H9 (cell line): ENCODE measurements around the gene BTBD19. TPM values are rescaled to one million over a fixed set of nuclear protein-coding genes. Genes with fewer than 3 reads are reported as not detected.

Experiments
- DNase-seq: peaks from one replicate; pipeline ENCODE4 v3.0.0-alpha.2; 2017
- H2AFZ ChIP-seq: one replicate; pipeline ENCODE4 v1.6.1; 2013; ENCODE audit warnings: mild to moderate bottlenecking, low read length, control low read depth, moderate library complexity
- H2AK5ac ChIP-seq: 2 replicates; pipeline ENCODE4 v1.6.1; 2013; ENCODE audit warnings: low read length, control low read depth, mixed read lengths; ENCODE audit not compliant: insufficient read length
- H2BK120ac ChIP-seq: one replicate; pipeline ENCODE4 v1.6.1; 2013; ENCODE audit warnings: low read depth, mild to moderate bottlenecking, low read length, control low read depth, inconsistent platforms; ENCODE audit not compliant: poor library complexity, severe bottlenecking
- H2BK12ac ChIP-seq: 2 replicates; pipeline ENCODE4 v1.6.1; 2013; ENCODE audit warnings: low read length, control low read depth, mixed read lengths, low read depth; ENCODE audit not compliant: insufficient read length
- H2BK15ac ChIP-seq: 2 replicates; pipeline ENCODE4 v1.6.1; 2013; ENCODE audit warnings: low read depth, low read length, control low read depth
- H2BK20ac ChIP-seq: one replicate; pipeline ENCODE4 v1.6.1; 2013; ENCODE audit warnings: low read depth, mild to moderate bottlenecking, low read length, control low read depth, inconsistent platforms; ENCODE audit not compliant: poor library complexity, severe bottlenecking
- H2BK5ac ChIP-seq: 2 replicates; pipeline ENCODE4 v1.6.1; 2013; ENCODE audit warnings: low read length, control low read depth, mixed read lengths; ENCODE audit not compliant: insufficient read length
- H3K14ac ChIP-seq: 2 replicates; pipeline ENCODE4 v1.6.1; 2013; ENCODE audit warnings: low read length, control low read depth; ENCODE audit not compliant: insufficient read depth
- H3K18ac ChIP-seq: 2 replicates; pipeline ENCODE4 v1.6.1; 2013; ENCODE audit warnings: low read depth, mild to moderate bottlenecking, mixed read lengths, low read length, control low read depth; ENCODE audit not compliant: insufficient read length
- H3K23ac ChIP-seq: 2 replicates; pipeline ENCODE4 v1.6.1; 2013; ENCODE audit warnings: low read length, control low read depth, mixed read lengths, low read depth; ENCODE audit not compliant: insufficient read length
- H3K23me2 ChIP-seq: 2 replicates; pipeline ENCODE4 v1.6.1; 2013; ENCODE audit warnings: low read depth, mild to moderate bottlenecking, mixed read lengths, low read length, control low read depth; ENCODE audit not compliant: insufficient read length, poor library complexity, severe bottlenecking
- H3K27ac ChIP-seq: 2 replicates; pipeline ENCODE4 v1.5.1; 2013; ENCODE audit warnings: low read length, control low read depth, mixed read lengths, low read depth; ENCODE audit not compliant: insufficient read length
- H3K27me3 ChIP-seq: 2 replicates; pipeline ENCODE4 v1.6.1; 2013; ENCODE audit warnings: low read length, control low read depth, inconsistent platforms; ENCODE audit not compliant: insufficient read depth
- H3K4ac ChIP-seq: 2 replicates; pipeline ENCODE4 v1.6.1; 2013; ENCODE audit warnings: low read depth, mild to moderate bottlenecking, control low read depth, inconsistent platforms, low read length, moderate library complexity
- H3K4me1 ChIP-seq: 2 replicates; pipeline ENCODE4 v1.6.1; 2013; ENCODE audit warnings: low read length, control low read depth, inconsistent platforms; ENCODE audit not compliant: insufficient read depth
- H3K4me2 ChIP-seq: 2 replicates; pipeline ENCODE4 v1.6.1; 2013; ENCODE audit warnings: low read length, control low read depth, mixed read lengths; ENCODE audit not compliant: insufficient read length, insufficient read depth
- H3K56ac ChIP-seq: 2 replicates; pipeline ENCODE4 v1.6.1; 2013; ENCODE audit warnings: low read depth, mild to moderate bottlenecking, mixed read lengths, low read length, control low read depth; ENCODE audit not compliant: insufficient read length
- H3K79me1 ChIP-seq: 2 replicates; pipeline ENCODE4 v1.6.1; 2013; ENCODE audit warnings: low read depth, mild to moderate bottlenecking, moderate library complexity, low read length, control low read depth, inconsistent platforms; ENCODE audit not compliant: insufficient read depth, poor library complexity, severe bottlenecking
- H3K79me2 ChIP-seq: 2 replicates; pipeline ENCODE4 v1.6.1; 2013; ENCODE audit warnings: low read length, control low read depth, inconsistent platforms; ENCODE audit not compliant: insufficient read depth
- H3K9ac ChIP-seq: 2 replicates; pipeline ENCODE4 v1.6.1; 2013; ENCODE audit warnings: low read length, control low read depth, mixed read lengths; ENCODE audit not compliant: insufficient read length; ENCODE audit errors: extremely low read depth
- H3K9me3 ChIP-seq: one replicate; pipeline ENCODE4 v1.6.1; 2013; ENCODE audit warnings: low read depth, low read length, inconsistent platforms; ENCODE audit not compliant: control insufficient read depth
- H3T11ph ChIP-seq: one replicate; pipeline ENCODE4 v1.6.1; 2013; ENCODE audit warnings: mild to moderate bottlenecking, low read length, control low read depth, inconsistent platforms
- H4K20me1 ChIP-seq: one replicate; pipeline ENCODE4 v1.6.1; 2013; ENCODE audit not compliant: control insufficient read depth, insufficient read length, insufficient read depth
- H4K5ac ChIP-seq: 2 replicates; pipeline ENCODE4 v1.6.1; 2013; ENCODE audit warnings: low read depth, mild to moderate bottlenecking, mixed read lengths, low read length, control low read depth; ENCODE audit not compliant: insufficient read length
- H4K8ac ChIP-seq: replicated peaks from 2 replicates; pipeline ENCODE4 v1.6.1; 2013; ENCODE audit warnings: low read length, control low read depth, mixed read lengths, low read depth; ENCODE audit not compliant: insufficient read length
- H4K91ac ChIP-seq: 2 replicates; pipeline ENCODE4 v1.6.1; 2013; ENCODE audit warnings: low read depth, mild to moderate bottlenecking, moderate library complexity, mixed read lengths, low read length, control low read depth; ENCODE audit not compliant: insufficient read length
- H3K27ac Mint-ChIP-seq, 3 experiments: 2 replicates in 2 of 3; 3 replicates in 1 of 3; pipeline ENCODE4 v1.8.0; 2020 to 2021; ENCODE audit warnings: mixed read lengths in 3 of 3, mild to moderate bottlenecking in 1 of 3, moderate library complexity in 1 of 3
- H3K27me3 Mint-ChIP-seq: 2 replicates; pipeline ENCODE4 v1.8.0; 2021; ENCODE audit warnings: low read depth, mild to moderate bottlenecking, moderate library complexity, mixed read lengths
- H3K36me3 Mint-ChIP-seq, 3 experiments: 2 replicates in 2 of 3; 3 replicates in 1 of 3; pipeline ENCODE4 v1.8.0; 2020 to 2021; ENCODE audit warnings: low read depth in 3 of 3, mixed read lengths in 3 of 3; ENCODE audit not compliant: insufficient read depth in 1 of 3
- H3K4me1 Mint-ChIP-seq, 2 experiments: 2 replicates each; pipeline ENCODE4 v1.8.0; 2020; ENCODE audit warnings: mixed read lengths in 2 of 2
- H3K4me3 Mint-ChIP-seq, 2 experiments: 2 replicates in 1 of 2; 3 replicates in 1 of 2; pipeline ENCODE4 v1.8.0; 2020 to 2021; ENCODE audit warnings: mild to moderate bottlenecking in 2 of 2, mixed read lengths in 2 of 2, moderate library complexity in 1 of 2
- H3K9me3 Mint-ChIP-seq, 2 experiments: 2 replicates in 1 of 2; 3 replicates in 1 of 2; pipeline ENCODE4 v1.8.0; 2020; ENCODE audit warnings: mild to moderate bottlenecking in 2 of 2, mixed read lengths in 2 of 2, moderate library complexity in 1 of 2
- WGBS: extraction: QIAGEN DNeasy Blood & Tissue Kit; methylation state at CpG from one replicate; pipeline ENCODE4 v1.1.7; 2013; ENCODE audit warnings: missing lambda C conversion rate, low lambda C conversion rate, mixed read lengths; ENCODE audit not compliant: insufficient read length; ENCODE audit errors: extremely low coverage; 5-methylcytosine and 5-hydroxymethylcytosine counted together
- total RNA-seq: library from RNA; stranded (reverse); gene quantifications from 2 replicates; pipeline ENCODE4 v1.2.1, GENCODE V29; 2021
- TF ChIP-seq, protein P1 (sequence below): fragments of 200-600 bp; sonication (generic); conservative IDR thresholded peaks from 3 replicates; pipeline ENCODE4 v1.8.0; 2021; ENCODE audit warnings: antibody characterized with exemption, mild to moderate bottlenecking

The BTBD19 gene
- total RNA-seq, 1 experiment from 2014 or later = 1.9 TPM

DNA sequence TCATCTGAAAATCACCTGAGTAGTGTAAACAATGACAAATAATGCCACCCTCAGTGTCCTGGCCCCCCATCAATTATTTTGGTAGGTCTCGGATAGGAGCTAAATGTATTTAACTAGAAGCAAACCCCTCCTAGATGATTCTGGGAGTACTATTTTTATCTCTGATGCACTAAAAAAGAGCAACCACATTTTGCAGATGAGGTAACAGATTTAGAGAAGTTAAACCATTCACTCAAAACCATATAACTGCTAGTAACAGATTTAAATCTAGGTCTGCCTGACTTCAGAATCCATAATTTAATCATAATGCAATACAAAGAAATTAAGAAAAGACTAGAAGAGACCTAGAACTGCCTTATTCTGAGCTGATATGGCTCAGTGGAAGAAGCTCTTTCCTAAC, 52.0 kb downstream of the BTBD19 start:
- H3K36me3 Mint-ChIP-seq = peaks cover 4 to 12% (median 5%) of the 10 kb centered on the region in 3 experiments; a peak in 4 of 7 replicates
- TF ChIP-seq, protein P1, sequence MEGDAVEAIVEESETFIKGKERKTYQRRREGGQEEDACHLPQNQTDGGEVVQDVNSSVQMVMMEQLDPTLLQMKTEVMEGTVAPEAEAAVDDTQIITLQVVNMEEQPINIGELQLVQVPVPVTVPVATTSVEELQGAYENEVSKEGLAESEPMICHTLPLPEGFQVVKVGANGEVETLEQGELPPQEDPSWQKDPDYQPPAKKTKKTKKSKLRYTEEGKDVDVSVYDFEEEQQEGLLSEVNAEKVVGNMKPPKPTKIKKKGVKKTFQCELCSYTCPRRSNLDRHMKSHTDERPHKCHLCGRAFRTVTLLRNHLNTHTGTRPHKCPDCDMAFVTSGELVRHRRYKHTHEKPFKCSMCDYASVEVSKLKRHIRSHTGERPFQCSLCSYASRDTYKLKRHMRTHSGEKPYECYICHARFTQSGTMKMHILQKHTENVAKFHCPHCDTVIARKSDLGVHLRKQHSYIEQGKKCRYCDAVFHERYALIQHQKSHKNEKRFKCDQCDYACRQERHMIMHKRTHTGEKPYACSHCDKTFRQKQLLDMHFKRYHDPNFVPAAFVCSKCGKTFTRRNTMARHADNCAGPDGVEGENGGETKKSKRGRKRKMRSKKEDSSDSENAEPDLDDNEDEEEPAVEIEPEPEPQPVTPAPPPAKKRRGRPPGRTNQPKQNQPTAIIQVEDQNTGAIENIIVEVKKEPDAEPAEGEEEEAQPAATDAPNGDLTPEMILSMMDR = no peak
- peak overlapping the region in 2 of 3 experiments; percentile 35 to 79; a peak in 3 of 7 replicates for H3K27ac Mint-ChIP-seq
- no CpG with 5 or more reads among the region's 1 CpG for WGBS
- Histone ChIP-seq H3K9me3 (no peaks in the 10 kb centered on the region), H2BK5ac (no peak overlapping the region), H3K79me1 (no peaks in the 10 kb centered on the region), H2AK5ac (no peak overlapping the region), H3K14ac (no peak overlapping the region), H3K27ac (no peak overlapping the region), H3K4me1 (no peaks in the 10 kb centered on the region), H4K20me1 (no peaks in the 10 kb centered on the region), H2BK12ac (no peak overlapping the region), H3K56ac (no peak overlapping the region), H3K4me2 (no peak overlapping the region), H2AFZ (no peak overlapping the region), H4K91ac (no peak overlapping the region), H3K9ac (no peak overlapping the region), H3K4ac (no peak overlapping the region), H3K23ac (no peak overlapping the region), H4K8ac (no peak overlapping the region), H3K27me3 (no peaks in the 10 kb centered on the region), H3K79me2 (no peaks in the 10 kb centered on the region), H2BK15ac (no peak overlapping the region), H2BK20ac (no peak overlapping the region), H4K5ac (no peak overlapping the region), H3T11ph (no peak overlapping the region), H3K18ac (no peak overlapping the region), H3K23me2 (no peaks in the 10 kb centered on the region), H2BK120ac (no peak overlapping the region)
- no peaks in the 10 kb centered on the region; the same call in 1 of the 2 replicates for H3K27me3 Mint-ChIP-seq
- DNase-seq = no peak
- H3K9me3 Mint-ChIP-seq = no peaks in the 10 kb centered on the region; a peak in 1 of 5 replicates
- peaks cover 4 to 8% of the 10 kb centered on the region in 2 experiments for H3K4me1 Mint-ChIP-seq
- no peak overlapping the region for H3K4me3 Mint-ChIP-seq
